HG03520 (cell line): ENCODE measurements around the gene PIGL.
"Not testable (repeated sequence)": the region's sequence is repeated elsewhere in the genome, so short reads cannot be mapped to it uniquely, and the experiment has no call there.

Source experiments
- ATAC-seq: cut with Tn5 transposase; IDR thresholded peaks from one replicate; pipeline ENCODE4 v1.9.1; 2021; ENCODE audit warnings: mild to moderate bottlenecking, moderate library complexity; ENCODE audit not compliant: unreplicated experiment

The PIGL gene

DNA sequence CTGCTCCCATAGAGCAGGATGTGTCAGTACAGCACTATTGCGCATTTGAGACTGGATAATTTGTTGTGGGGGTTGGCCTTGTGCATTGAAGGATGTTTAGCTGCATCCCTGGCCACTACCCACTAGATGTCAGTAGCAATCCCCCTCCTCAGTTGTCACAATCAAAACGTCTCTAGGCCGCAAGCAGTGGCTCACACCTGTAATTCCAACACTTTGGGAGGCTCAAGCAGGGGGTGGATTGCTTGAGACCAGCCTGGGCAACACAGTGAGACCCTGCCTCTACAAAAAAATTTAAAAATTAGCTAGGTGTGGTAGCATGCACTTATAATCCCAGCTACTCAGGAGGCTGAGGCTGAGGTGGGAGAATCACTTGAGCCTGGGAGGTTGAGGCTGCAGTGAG is 87.8 kb downstream of the PIGL start:
- ATAC-seq: no peak

DNA sequence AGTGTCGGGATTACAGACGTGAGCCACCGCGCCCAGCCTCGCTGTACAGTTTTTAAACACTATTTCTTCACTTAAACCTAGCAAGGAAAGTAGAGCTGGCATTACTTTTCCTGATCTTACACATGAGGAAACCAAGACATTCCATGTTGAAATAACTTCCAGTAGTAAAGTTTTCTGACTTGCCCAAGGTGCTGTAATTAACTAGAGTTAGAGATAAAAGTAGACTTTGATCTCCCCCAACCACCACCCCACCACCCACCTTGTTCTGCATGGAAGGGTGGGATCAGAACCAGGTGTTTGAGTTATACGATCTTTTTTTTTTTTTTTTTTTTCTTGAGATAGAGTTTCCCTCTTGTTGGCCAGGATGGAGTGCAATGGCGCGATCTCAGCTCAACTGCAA is 89.2 kb downstream of the PIGL start:
- no peak for ATAC-seq

DNA sequence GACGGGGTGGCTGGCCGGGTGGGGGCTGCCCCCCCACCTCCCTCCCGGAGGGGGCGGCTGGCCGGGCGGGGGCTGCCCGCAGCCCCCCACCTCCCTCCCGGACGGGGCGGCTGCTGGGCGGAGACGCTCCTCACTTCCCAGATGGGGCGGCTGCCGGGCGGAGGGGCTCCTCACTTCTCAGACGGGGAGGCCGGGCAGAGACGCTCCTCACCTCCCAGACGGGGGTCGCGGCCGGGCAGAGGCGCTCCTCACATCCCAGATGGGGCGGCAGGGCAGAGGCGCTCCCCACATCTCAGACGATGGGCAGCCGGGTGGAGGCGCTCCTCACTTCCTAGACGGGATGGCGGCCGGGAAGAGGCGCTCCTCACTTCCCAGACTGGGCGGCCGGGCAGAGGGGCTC is 95.1 kb downstream of the PIGL start:
- not testable (repeated sequence) for ATAC-seq

DNA sequence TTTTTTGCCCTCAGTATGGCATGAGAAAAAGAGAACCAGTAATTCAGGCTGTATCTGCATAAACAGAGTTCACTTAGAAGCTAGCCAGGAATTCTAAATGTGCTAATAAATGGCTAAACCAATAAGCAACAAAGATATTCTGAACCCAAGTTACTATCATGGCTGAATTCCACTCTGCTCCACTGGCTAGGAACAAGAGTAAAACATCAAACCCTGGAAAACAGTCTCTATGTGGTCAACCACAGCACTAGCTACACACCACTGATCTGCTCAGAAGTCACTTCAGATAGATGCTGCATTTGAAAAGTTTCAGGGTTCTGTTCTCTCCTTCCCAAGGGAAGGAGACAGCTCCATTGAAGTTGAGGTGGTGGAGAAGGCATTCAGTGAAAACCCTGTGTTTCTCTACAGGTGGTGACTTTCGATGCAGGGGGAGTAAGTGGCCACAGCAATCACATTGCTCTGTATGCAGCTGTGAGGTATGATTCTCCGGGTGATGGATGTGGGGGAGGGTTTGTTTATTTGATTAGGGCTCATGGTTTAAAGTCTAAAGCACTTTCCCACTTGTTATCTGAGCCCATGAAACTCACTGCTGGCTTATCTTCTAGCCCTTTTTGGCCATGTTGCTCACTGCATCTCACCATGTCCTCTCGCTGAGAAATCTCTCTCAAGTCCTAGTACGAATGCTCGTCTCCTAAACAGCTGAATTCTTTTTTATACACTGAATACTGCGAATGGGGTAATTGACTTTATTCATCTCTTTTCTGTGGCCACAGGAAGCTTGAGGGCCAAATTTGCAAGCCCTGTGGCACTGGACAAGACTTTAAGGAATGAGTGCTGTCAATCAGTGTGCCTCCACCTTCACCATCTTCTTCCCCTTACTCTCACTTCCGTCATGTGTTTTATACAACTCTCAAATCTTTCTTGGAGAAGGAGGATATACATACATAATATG is 96.4 kb downstream of the PIGL start:
- no peak for ATAC-seq

DNA sequence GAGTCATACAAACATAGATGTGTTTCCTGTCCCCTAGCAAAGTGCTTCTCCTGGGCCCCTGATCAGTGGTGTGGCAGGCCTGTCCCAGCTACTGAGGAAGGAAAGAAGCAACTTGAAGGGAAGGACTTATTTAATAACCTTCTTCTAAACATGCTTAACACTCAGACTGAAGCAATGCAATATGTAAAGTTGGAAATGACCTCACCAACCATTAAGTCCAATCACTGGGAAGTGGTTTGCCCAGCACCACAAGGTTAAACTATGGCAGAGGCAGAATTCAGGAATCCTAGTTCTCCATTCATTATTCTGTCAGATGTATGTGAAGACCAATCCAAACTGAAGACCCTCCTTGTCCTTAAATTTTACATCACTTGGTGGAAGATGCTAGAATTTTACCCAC is 97.2 kb downstream of the PIGL start:
- ATAC-seq: no peak

DNA sequence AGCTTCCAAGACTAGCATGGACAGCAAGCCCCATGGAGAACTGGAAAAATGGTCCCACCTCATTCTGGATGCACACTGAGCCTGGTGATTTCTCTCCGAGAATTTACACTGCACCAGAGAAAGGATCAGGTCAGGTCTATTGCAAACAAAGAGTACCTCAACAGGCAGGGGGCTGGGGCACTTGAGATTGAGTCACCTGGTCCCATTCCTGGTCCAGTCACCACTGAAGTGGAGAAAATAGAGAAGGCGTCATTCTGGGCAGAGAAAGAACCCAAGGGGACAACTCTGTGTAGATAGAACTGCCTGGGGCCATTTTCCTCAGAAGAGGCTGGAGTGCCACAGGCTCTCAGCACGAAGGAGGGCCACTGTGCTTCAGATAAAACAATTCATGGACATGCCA is 97.8 kb downstream of the PIGL start:
- no peak for ATAC-seq

DNA sequence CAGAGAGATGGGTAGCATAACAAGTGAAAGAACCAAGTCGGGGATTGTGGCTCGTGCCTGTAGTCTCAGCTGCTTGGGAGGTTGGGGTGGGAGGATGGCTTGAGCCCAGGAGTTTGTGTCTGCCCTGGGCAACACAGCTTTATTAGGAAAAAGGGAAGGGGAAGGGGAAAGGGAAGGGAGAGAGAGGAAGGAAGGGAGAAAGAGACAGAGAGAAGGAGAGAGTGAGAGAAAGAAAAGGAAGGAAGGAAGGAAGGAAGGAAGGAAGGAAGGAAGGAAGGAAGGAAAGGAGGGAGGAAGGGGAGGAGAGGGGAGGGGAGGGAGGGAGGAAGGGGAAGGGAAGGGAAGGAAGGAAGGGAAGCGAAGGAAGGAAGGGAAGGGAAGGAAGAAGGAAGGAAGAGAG is 103.0 kb downstream of the PIGL start:
- ATAC-seq: no peak

DNA sequence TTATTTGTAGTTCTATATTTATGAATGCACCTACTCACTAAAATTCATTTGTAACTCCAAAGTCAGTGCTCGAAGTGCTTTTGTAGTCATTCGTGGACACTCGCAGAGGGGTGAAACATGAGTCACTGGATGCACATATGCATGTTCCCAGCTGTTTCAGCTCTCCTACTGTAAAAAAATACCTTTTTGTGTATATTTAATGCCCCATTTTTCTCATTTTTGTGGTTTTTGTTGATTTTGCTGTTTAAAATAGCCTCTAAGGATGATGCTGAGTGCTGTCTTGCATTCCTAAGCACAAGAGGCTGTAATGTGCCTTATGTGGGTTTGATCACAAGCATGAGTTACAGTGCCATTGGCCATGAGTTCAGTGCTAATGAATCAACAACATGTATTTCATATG is 105.6 kb downstream of the PIGL start:
- ATAC-seq: no peak

DNA sequence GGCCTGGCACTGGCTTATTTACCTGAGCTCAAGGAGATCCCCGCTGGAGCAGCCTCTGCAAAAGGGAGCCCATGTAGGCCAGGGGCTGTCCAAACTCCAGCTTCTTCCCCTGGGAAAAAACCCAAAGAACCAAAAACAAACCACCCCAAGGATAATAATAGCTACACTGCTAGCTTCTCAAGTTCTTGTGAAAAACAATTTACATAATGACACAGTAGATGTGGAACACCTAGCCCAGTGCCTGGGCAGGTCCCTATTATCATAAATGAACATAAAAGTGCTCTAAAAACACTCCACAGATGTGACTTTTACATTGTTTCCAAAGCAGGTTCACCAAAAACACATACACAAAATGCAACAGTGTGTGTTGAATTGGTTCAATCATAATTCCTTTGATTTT is 109.0 kb downstream of the PIGL start:
- no peak for ATAC-seq

DNA sequence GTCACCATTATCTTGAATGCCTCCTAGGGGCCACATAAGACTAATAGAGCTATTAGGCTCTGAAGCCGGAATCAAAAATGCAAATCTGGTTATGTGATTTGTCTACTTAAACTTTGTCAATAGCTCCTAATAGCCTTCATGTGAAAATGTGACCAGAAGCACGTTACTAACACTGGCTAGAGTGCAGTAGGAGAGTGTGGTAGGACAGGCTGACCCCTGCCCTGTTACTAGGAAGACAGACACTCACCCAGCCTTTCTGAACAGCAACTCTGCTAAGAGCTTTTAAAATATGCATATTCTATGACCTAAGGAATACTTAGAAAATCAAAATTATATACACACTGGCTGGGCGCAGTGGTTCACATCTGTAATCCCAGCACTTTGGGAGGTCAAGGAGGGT is 110.0 kb downstream of the PIGL start:
- ATAC-seq: no peak

DNA sequence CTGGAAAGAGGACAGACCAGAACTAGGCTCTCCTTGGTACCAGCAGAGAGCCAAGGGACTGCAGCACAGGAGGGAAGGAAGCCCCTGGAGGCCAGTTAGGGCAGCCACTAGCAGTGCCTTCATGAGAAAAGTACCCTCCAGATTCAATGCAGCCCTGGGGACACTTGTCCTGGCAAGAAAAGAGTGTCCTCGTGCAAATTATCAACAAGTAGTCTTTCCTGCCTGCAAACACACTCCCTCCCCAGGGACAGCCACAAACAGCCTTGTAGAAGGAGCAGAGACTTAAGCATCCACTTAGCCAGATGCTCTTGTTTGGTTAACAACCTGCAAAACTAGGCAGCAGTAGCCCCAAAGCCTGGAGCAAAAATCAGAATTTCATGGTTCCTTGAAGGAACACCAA is 112.0 kb downstream of the PIGL start:
- no peak for ATAC-seq

DNA sequence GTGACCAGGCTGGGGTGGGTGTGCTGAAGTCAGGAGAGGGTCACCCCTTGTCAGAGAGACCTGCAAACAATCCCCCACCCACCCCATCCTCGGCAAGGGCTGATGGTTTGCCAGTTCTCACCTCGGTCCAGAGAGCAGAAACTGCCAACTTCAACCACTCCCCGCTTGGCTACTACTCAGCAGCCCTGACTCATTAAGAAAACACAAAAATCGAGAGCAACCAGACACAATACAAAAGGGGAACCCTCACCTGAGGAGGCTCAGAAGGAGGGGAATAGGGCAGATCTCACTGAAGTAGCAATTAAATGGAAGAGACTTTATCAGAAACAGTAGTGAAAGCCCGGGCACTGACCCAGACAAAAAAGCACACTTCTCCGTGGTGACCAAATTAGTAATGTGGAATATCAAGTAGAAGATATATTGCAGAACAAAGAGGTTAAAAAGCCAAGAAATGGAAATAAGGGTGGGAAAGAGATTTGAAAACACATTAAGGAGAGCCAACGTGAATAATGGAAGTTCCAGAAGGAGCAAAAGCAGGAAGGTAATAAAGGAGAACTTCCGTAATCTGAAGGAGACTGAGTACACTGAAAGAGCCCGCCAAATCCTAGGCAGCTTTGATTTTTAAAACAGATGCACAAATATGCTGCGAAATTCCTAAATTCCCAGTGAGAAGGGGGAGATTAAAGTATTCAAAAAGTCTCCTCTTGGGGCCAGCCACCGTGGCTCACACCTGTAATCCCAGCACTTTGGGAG is 112.7 kb downstream of the PIGL start:
- ATAC-seq: no peak

DNA sequence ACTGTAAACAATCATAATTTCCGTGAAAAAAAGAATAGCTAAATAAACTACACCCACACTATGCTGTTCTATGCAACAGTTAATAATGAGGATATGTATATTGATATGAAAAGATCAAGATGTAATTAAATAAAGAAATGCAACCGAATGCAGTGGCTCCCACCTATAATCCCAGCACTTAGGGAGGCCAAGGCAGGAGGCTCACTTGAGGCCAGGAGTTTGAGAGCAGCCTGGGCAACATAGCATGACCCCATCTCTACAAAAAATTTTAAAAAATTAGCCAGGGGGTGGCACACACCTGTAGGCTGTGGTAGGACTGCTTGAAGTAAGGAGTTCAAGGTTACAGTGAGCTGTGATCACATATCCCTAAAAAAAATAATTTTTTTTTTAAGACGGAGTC is 121.4 kb downstream of the PIGL start:
- no peak for ATAC-seq

DNA sequence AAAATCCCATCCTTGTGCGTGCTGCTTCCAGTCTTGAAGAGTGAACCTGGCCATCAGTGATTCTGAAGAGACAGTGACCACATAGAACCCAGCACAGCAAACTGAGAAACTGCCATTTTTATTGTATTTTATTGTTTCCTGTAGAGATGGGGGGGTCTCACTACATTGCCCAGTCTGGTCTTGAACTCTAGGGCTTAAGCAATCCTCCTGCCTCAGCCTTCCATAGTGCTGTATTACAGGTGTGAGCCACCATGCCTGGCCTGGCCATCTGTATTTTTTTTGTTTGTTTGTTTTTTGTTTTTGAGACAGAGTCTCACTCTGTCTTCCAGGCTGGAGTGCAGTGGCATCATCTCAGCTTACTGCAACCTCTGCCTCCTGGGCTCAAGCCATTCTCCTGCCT is 122.4 kb downstream of the PIGL start:
- no peak for ATAC-seq

DNA sequence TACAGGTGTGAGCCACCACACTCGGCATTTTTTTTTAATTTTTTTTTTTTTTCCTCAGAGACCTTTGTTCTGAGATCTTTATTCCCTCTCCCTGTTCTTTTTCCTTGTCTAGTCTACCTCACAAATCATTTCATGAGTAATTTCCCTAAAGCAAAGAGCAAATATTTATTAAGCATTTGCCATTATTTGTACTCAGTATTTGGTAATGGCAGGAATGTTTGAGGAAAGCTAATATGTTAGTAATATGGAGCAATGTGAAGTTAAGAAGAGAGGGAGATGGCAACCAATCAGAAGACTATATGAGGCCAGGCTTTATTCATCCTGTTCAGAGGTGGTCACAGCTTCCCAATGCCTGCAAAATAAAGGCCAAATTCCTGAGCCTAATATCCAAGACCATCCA is 122.9 kb downstream of the PIGL start:
- no peak for ATAC-seq

DNA sequence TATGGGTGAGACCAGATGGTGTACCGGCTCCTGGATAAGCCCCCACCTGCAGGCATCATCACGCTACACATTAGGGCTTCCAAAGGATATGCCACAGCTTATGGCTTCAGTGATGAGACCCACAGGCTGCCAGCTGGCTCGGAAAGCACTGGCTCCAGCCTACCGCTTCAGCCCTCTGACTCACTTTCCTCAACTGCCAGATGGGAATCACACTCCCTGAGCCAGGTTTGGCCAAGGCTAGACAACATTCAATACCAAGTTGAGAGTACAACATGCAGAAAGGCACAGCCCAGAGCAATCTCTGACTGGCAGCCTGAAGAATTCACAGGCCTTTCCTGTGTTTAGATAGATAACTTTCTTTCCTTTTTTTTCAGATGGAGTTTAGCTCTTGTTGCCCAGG is 126.0 kb downstream of the PIGL start:
- no peak for ATAC-seq

DNA sequence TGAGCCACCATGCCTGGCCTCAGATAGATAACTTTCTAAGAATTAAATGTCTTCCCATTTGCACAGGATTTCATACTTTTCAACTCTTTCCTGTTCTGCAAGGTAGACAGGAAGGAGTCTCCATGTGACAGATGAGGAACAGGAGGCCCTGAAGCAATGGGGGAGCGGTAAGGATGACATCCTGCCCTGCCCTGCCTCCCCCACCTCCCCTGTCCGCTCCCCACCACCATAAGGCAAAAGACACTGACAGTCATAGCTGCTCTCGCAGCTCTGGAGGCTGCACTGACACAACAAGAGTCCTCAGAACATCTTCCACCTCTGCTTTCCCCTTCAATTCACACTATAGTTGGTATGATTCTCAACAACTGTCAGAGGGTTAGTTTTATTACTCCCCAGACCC is 126.6 kb downstream of the PIGL start:
- no peak for ATAC-seq

DNA sequence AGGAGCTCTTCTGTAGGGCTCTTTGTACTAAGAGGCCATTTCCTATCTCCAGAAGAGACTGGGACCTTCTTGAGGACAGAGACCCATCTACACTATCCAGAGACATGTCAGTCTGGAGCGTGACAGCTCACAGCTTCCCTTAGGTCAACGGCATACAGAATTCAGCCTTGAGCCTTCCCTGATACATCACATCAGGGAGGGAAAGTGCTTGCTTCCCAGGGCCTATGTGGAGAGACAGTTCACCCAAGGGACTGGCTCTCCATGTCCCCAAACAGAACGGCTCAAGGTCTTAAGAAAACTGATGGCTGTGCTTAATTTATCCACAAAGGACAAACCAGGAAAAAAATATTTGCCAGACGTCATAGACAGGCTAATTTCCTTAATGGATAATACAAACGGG is 128.6 kb downstream of the PIGL start:
- ATAC-seq: no peak

DNA sequence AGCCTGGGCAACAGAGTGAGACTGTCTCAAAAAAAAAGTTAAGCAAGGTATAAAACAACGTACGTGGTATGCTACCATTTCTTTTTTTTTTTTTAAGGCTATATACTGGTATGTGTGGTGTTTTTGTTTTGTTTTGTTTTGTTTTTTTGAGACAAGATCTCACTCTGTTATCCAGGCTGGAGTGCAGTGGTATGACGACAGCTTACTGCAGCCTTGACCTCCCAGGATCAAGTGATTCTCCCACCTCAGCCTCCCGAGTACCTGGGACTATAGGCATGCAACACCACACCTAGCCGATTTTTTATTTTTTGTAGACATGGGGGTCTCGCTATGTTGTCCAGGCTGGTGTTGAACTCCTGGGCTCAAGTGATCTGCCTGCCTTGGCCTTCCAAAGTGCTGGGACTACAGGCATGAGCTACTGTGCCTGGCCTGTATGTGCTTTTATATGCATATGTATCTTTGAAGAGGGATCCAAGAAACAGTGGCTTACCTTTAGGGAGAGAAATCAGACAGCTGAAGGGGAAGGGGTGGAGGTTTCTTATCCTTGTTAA is 129.8 kb downstream of the PIGL start:
- ATAC-seq: no peak

DNA sequence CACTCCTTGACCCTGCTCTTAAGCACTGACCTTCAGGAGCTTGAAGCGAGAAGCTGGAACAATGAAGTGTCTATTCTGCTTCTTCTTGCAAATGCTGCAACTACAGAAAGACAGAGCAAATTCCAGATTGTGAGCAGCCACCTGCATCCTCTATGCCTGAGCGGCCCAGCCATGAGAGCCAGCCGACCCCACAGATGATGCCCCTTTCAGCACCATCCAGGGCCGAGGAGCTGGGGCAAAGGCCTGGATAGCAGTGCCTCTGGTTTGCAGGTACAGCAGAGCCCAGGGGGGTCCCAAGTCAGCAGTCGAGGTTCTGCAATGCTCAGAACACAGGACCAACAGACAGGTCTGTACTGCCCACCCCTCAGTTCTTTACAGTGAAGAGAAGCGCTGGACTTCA is 131.6 kb downstream of the PIGL start:
- no peak for ATAC-seq

DNA sequence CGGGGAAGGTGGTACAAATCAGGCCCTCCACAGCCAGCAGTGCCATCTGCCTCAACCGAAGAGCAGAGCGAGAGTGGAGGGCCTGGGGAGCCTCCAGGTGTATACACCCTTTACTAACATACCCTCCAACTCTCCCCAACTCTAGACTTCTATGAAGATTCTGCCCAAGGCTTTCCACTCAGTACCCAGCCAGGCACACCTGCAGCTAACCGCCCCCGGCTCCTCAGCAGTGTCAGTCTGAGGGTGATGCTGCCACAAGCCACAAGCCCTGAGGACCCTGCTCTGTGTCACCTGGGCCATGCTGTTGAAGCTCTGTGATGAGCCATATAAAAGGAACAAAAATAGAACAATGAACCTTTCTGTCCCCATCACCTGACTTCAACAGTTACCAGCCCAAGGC is 132.4 kb downstream of the PIGL start:
- ATAC-seq: no peak

DNA sequence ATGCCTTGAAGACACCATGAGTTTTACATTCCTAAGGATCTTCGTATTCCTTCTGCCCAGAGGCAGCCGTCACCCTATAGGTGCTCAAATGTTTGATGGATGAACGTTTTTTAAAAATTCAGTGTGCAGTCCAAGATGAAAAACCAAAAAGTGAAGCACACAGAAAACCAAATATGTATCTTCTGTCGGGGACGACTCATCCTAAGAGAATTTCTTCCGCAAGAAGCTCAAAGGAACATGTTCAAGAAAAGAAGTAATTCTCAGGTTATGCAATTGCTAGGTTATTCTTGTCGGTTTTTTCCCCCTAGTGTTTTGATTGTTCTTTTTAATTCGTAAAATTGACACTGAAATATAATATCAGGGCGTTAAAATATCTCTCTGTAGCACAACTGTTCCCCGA is 134.8 kb downstream of the PIGL start:
- no peak for ATAC-seq
